Fibroblast of lung (primary cell): ENCODE measurements around the gene KLHL29. TPM values are rescaled to one million over a fixed set of nuclear protein-coding genes. Genes with fewer than 3 reads are reported as not detected.

ENCODE experiments used
- DNase-seq, 2 donors: peaks; one replicate each; pipeline versions ENCODE4 v3.0.0 to v3.0.0-alpha.2; 2010; ENCODE audit warnings: low read depth in 2 of 2
- H2AFZ ChIP-seq: 2 replicates; pipeline ENCODE4 v1.5.1; 2012; ENCODE audit warnings: low read length, control low read depth, inconsistent platforms
- H3K27ac ChIP-seq: 2 replicates; pipeline ENCODE4 v1.5.1; 2011; ENCODE audit warnings: low read length, control low read depth; ENCODE audit not compliant: insufficient read depth
- H3K27me3 ChIP-seq: 2 replicates; pipeline ENCODE4 v1.5.1; 2011; ENCODE audit warnings: mild to moderate bottlenecking, low read length; ENCODE audit not compliant: control insufficient read depth, insufficient read depth
- H3K36me3 ChIP-seq: 2 replicates; pipeline ENCODE4 v1.5.1; 2011; ENCODE audit warnings: low read length; ENCODE audit not compliant: control insufficient read depth, insufficient read depth
- H3K4me1 ChIP-seq: 2 replicates; pipeline ENCODE4 v1.5.1; 2011; ENCODE audit warnings: low read length; ENCODE audit not compliant: control insufficient read depth, insufficient read depth; ENCODE audit errors: extremely low read depth
- H3K4me2 ChIP-seq: 2 replicates; pipeline ENCODE4 v1.5.1; 2011; ENCODE audit warnings: low read length, control low read depth; ENCODE audit not compliant: insufficient read depth; ENCODE audit errors: extremely low read depth
- H3K4me3 ChIP-seq, 4 experiments: fragments of 200-600 bp in 1 of 4; sonication (generic) in 1 of 4; replicated peaks in 1 of 4; 2 replicates each; pipeline ENCODE4 v1.5.1; 2011 to 2016; ENCODE audit warnings: low read length in 4 of 4, low read depth in 3 of 4, mild to moderate bottlenecking in 3 of 4, control low read depth in 2 of 4, inconsistent platforms in 1 of 4, mixed read lengths in 1 of 4; ENCODE audit not compliant: insufficient read depth in 1 of 4; ENCODE audit errors: control extremely low read depth in 1 of 4
- H3K79me2 ChIP-seq: 2 replicates; pipeline ENCODE4 v1.5.1; 2012; ENCODE audit warnings: mild to moderate bottlenecking, low read length, inconsistent platforms; ENCODE audit not compliant: control insufficient read depth, insufficient read depth
- H3K9ac ChIP-seq: 2 replicates; pipeline ENCODE4 v1.5.1; 2011; ENCODE audit warnings: mild to moderate bottlenecking, low read length, control low read depth; ENCODE audit not compliant: insufficient read depth
- H3K9me3 ChIP-seq: 2 replicates; pipeline ENCODE4 v1.5.1; 2012; ENCODE audit warnings: low read depth, low read length; ENCODE audit not compliant: control insufficient read depth, insufficient read depth
- H4K20me1 ChIP-seq: 2 replicates; pipeline ENCODE4 v1.5.1; 2011; ENCODE audit warnings: low read length; ENCODE audit not compliant: control insufficient read depth, insufficient read depth; ENCODE audit errors: extremely low read depth
- CTCF ChIP-seq, 2 donors: IDR thresholded peaks in 1 of 2; conservative IDR thresholded peaks in 1 of 2; 1 replicate in 1 of 2; 2 replicates in 1 of 2; pipeline ENCODE4 v1.5.1; 2011 to 2012; ENCODE audit warnings: low read length in 2 of 2, control low read depth in 1 of 2, inconsistent platforms in 1 of 2, low read depth in 1 of 2, mild to moderate bottlenecking in 1 of 2
- EZH2 ChIP-seq: IDR thresholded peaks from 2 replicates; pipeline ENCODE4 v1.5.1; 2012; ENCODE audit warnings: low read length, control low read depth, mild to moderate bottlenecking; ENCODE audit errors: missing control alignments
- polyA plus RNA-seq, 2 donors: library from polyadenylated mRNA; depleted of rRNA in 1 of 2; stranded (reverse) in 1 of 2; unstranded in 1 of 2; fragments of >200 nt; gene quantifications; 2 replicates each; pipeline ENCODE4 v1.2.1, GENCODE V29; 2011 to 2012; ENCODE audit warnings: missing spikeins in 1 of 2
- total RNA-seq: library from RNA; depleted of rRNA; stranded (reverse); fragments of >200 nt; gene quantifications from 2 replicates; pipeline ENCODE4 v1.2.1, GENCODE V29; 2014

Gene KLHL29
- total and polyA plus RNA-seq, 2 donors (not counting 1 experiment from before 2014, with no cell fraction given), result 7.1 to 7.9 TPM

GRCh38 chr2:23375448-23375847 is 9.5 kb upstream of the KLHL29 start:
- no peaks in the 10 kb centered on the region for H3K79me2 ChIP-seq
- H3K9me3 ChIP-seq, result no peaks in the 10 kb centered on the region
- H2AFZ ChIP-seq, result no peak overlapping the region
- no peaks in the 10 kb centered on the region for H3K27me3 ChIP-seq
- peaks cover 2% of the 10 kb centered on the region for H3K4me1 ChIP-seq
- no peak overlapping the region for H3K9ac ChIP-seq
- no peak overlapping the region for H3K27ac ChIP-seq
- no peaks in the 10 kb centered on the region for H3K36me3 ChIP-seq
- no peak overlapping the region for H3K4me2 ChIP-seq
- H4K20me1 ChIP-seq, result no peaks in the 10 kb centered on the region
- peak in 1 of 2 donors; percentile 12 for DNase-seq
- TF ChIP-seq EZH2 (no peak), CTCF (conservative IDR thresholded peaks at IDR 0.05 in 1 of 2, IDR thresholded peaks at IDR 0.05 in 1 of 2; ENCODE audit: low read depth in 1 of 2, low read length in 2 of 2) (no peak)
- H3K4me3 ChIP-seq, result no peak overlapping the region

GRCh38 chr2:23376075-23376474 is 8.9 kb upstream of the KLHL29 start:
- Histone ChIP-seq H2AFZ (no peak overlapping the region), H3K4me2 (no peak overlapping the region), H3K36me3 (no peaks in the 10 kb centered on the region), H3K27ac (no peak overlapping the region), H3K9ac (no peak overlapping the region), H3K4me1 (peaks cover 8% of the 10 kb centered on the region), H3K27me3 (no peaks in the 10 kb centered on the region), H3K9me3 (no peaks in the 10 kb centered on the region), H4K20me1 (no peaks in the 10 kb centered on the region), H3K4me3 (no peak overlapping the region), H3K79me2 (no peaks in the 10 kb centered on the region)
- no peak for DNase-seq
- TF ChIP-seq CTCF (conservative IDR thresholded peaks at IDR 0.05 in 1 of 2, IDR thresholded peaks at IDR 0.05 in 1 of 2; ENCODE audit: low read depth in 1 of 2, low read length in 2 of 2), result no peak
- no peak for TF ChIP-seq EZH2

- no peaks in the 10 kb centered on the region for H3K36me3 ChIP-seq
- H3K9ac ChIP-seq, result no peak overlapping the region
- no peak overlapping the region for H3K4me2 ChIP-seq
- no peak overlapping the region for H3K27ac ChIP-seq
- no peaks in the 10 kb centered on the region for H4K20me1 ChIP-seq
- no peak overlapping the region for H3K4me3 ChIP-seq
- no peak overlapping the region for H2AFZ ChIP-seq
- H3K9me3 ChIP-seq, result no peaks in the 10 kb centered on the region
- H3K27me3 ChIP-seq, result no peaks in the 10 kb centered on the region
- no peaks in the 10 kb centered on the region for H3K79me2 ChIP-seq
- TF ChIP-seq EZH2, result no peak
- no peak for TF ChIP-seq CTCF (conservative IDR thresholded peaks at IDR 0.05 in 1 of 2, IDR thresholded peaks at IDR 0.05 in 1 of 2; ENCODE audit: low read depth in 1 of 2, low read length in 2 of 2)
- DNase-seq, result peak in 1 of 2 donors; percentile 49
- H3K4me1 ChIP-seq, result peaks cover 9% of the 10 kb centered on the region
Measured at GRCh38 chr2:23376972-23377371, 8.0 kb upstream of the KLHL29 start.
